ENCODE measurements around the gene BPIFB4. TPM values are rescaled to one million over a fixed set of nuclear protein-coding genes. Genes with fewer than 3 reads are reported as not detected.

The BPIFB4 gene
- total and polyA plus RNA-seq, 2 experiments from 2014 or later, result not detected

DNA sequence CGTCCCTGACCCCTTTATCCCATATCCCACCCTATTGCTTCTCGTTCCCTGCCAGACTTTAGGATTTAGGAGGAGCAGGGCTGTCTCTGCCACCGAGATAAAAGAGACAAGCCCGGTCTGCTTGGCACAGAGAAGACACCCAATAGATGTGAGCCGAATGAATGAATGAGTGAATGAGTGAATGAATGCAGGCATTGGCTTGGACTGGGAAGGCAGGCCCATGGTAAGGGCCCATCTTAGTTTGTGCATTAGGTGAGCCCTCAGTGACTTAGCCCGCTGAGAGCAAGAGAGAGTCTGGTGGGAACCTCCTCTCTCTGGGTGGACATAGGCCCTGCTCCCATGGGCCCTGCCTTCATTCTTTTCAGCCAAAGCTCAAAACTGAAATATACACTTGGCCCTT lies 48.9 kb upstream of the BPIFB4 start:
- H3K36me3 Mint-ChIP-seq (ENCODE audit: low read depth), result no peaks in the 10 kb centered on the region
- Histone ChIP-seq H4K20me1 (replicated peaks; ENCODE audit: insufficient read depth) (no peaks in the 10 kb centered on the region), H3K36me3 (ENCODE audit: insufficient read depth) (no peaks in the 10 kb centered on the region), H3K27me3 (ENCODE audit: insufficient read depth) (no peaks in the 10 kb centered on the region), H3K4me3 (no peak overlapping the region), H3K27ac (ENCODE audit: low read depth) (no peak overlapping the region), H3K4me2 (no peak overlapping the region), H3K9me2 (ENCODE audit: insufficient read depth) (0 out of 2 replicates have a peak, but pooled peaks cover 3% of the 10 kb centered on the region), H3K4me1 (ENCODE audit: insufficient read depth) (no peaks in the 10 kb centered on the region), H2AFZ (no peak overlapping the region), H3K79me2 (replicated peaks; ENCODE audit: insufficient read depth) (no peaks in the 10 kb centered on the region), H3F3A (replicated peaks; ENCODE audit: low read depth) (no peaks in the 10 kb centered on the region)
- H3K9me3 Mint-ChIP-seq, result 0 out of 3 replicates have a peak, but pooled peaks cover 3% of the 10 kb centered on the region
- no peaks in the 10 kb centered on the region for H3K4me1 Mint-ChIP-seq
- ATAC-seq, result no peak
- H3K27me3 Mint-ChIP-seq (ENCODE audit: insufficient read depth, low read depth, poor library complexity), result peaks cover 6% of the 10 kb centered on the region
- no peak overlapping the region for H3K27ac Mint-ChIP-seq
- no peak for DNase-seq (ENCODE audit: low spot score)
- no peak overlapping the region for H3K4me3 Mint-ChIP-seq
- TF ChIP-seq CREB1 (CRISPR knock-in tag; IDR thresholded peaks at IDR 0.05; ENCODE audit: low read depth) (no peak), STAT1 (IDR thresholded peaks at IDR 0.05; ENCODE audit: unreplicated experiment) (no peak), ZNF114 (CRISPR knock-in tag; IDR thresholded peaks at IDR 0.05) (no peak), EZH2 (IDR thresholded peaks at IDR 0.05; ENCODE audit: low read depth, unreplicated experiment) (no peak), ZNF331 (CRISPR knock-in tag; IDR thresholded peaks at IDR 0.05; ENCODE audit: low read depth) (no peak), POLR2AphosphoS5 (IDR thresholded peaks at IDR 0.05; ENCODE audit: low read depth) (no peak)
- TF ChIP-seq, protein P1, sequence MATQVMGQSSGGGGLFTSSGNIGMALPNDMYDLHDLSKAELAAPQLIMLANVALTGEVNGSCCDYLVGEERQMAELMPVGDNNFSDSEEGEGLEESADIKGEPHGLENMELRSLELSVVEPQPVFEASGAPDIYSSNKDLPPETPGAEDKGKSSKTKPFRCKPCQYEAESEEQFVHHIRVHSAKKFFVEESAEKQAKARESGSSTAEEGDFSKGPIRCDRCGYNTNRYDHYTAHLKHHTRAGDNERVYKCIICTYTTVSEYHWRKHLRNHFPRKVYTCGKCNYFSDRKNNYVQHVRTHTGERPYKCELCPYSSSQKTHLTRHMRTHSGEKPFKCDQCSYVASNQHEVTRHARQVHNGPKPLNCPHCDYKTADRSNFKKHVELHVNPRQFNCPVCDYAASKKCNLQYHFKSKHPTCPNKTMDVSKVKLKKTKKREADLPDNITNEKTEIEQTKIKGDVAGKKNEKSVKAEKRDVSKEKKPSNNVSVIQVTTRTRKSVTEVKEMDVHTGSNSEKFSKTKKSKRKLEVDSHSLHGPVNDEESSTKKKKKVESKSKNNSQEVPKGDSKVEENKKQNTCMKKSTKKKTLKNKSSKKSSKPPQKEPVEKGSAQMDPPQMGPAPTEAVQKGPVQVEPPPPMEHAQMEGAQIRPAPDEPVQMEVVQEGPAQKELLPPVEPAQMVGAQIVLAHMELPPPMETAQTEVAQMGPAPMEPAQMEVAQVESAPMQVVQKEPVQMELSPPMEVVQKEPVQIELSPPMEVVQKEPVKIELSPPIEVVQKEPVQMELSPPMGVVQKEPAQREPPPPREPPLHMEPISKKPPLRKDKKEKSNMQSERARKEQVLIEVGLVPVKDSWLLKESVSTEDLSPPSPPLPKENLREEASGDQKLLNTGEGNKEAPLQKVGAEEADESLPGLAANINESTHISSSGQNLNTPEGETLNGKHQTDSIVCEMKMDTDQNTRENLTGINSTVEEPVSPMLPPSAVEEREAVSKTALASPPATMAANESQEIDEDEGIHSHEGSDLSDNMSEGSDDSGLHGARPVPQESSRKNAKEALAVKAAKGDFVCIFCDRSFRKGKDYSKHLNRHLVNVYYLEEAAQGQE (IDR thresholded peaks at IDR 0.05; ENCODE audit: unreplicated experiment), result no peak
- TF ChIP-seq, protein P2, sequence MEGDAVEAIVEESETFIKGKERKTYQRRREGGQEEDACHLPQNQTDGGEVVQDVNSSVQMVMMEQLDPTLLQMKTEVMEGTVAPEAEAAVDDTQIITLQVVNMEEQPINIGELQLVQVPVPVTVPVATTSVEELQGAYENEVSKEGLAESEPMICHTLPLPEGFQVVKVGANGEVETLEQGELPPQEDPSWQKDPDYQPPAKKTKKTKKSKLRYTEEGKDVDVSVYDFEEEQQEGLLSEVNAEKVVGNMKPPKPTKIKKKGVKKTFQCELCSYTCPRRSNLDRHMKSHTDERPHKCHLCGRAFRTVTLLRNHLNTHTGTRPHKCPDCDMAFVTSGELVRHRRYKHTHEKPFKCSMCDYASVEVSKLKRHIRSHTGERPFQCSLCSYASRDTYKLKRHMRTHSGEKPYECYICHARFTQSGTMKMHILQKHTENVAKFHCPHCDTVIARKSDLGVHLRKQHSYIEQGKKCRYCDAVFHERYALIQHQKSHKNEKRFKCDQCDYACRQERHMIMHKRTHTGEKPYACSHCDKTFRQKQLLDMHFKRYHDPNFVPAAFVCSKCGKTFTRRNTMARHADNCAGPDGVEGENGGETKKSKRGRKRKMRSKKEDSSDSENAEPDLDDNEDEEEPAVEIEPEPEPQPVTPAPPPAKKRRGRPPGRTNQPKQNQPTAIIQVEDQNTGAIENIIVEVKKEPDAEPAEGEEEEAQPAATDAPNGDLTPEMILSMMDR (conservative IDR thresholded peaks at IDR 0.05; ENCODE audit: low read depth in 2 of 2), result no peak

DNA sequence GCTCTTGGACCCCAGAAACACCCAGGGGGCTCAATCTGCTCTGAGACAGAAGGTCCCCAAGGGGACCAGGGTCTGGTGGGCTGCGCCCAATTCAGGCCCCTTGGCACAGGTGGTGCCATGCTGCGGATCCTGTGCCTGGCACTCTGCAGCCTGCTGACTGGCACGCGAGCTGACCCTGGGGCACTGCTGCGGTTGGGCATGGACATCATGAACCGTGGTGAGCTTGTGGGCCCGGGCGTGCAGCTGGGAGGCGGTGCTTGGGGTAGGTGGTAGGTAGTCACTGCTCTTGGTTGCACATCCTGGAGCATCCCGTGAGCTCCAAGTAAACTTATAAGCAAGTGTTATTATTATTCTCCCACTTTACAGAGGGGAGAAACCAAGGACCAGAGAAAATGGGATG lies 47.9 kb upstream of the BPIFB4 start, which contains the start of gene BPIFB6:
TSS of gene BPIFB6 (plus strand) at position 118 of the 400 bp plus-strand sequence. CDS start at position 118, 0 bp downstream.
- Histone ChIP-seq H2AFZ (no peak within 1 kb of the TSS), H3K79me2 (replicated peaks; ENCODE audit: insufficient read depth) (no peaks in the 10 kb centered on the region), H3K9me2 (ENCODE audit: insufficient read depth) (no peaks in the 10 kb centered on the region), H3K36me3 (ENCODE audit: insufficient read depth) (no peaks in the 10 kb centered on the region), H3K4me1 (ENCODE audit: insufficient read depth) (no peaks in the 10 kb centered on the region), H3K4me2 (no peak within 1 kb of the TSS), H4K20me1 (replicated peaks; ENCODE audit: insufficient read depth) (no peaks in the 10 kb centered on the region), H3K4me3 (no peak within 1 kb of the TSS), H3K27me3 (ENCODE audit: insufficient read depth) (no peaks in the 10 kb centered on the region), H3F3A (replicated peaks; ENCODE audit: low read depth) (no peaks in the 10 kb centered on the region), H3K27ac (ENCODE audit: low read depth) (no peak within 1 kb of the TSS)
- Mint-ChIP-seq H3K27ac (no peak within 1 kb of the TSS), H3K36me3 (ENCODE audit: low read depth) (no peaks in the 10 kb centered on the region), H3K27me3 (ENCODE audit: insufficient read depth, low read depth, poor library complexity) (peaks cover 6% of the 10 kb centered on the region), H3K9me3 (0 out of 3 replicates have a peak, but pooled peaks cover 3% of the 10 kb centered on the region), H3K4me1 (no peaks in the 10 kb centered on the region), H3K4me3 (no peak within 1 kb of the TSS)
- ATAC-seq, result no peak
- no peak for DNase-seq (ENCODE audit: low spot score)
- TF ChIP-seq NANOG (IDR thresholded peaks at IDR 0.05; ENCODE audit: borderline replicate concordance), result no peak
- TF ChIP-seq, protein P2 (conservative IDR thresholded peaks at IDR 0.05; ENCODE audit: low read depth in 2 of 2), result no peak
- no peak for TF ChIP-seq CREB1 (CRISPR knock-in tag; IDR thresholded peaks at IDR 0.05; ENCODE audit: low read depth)

All from GM23338 (cell line).